Suprapubic skin (tissue), 4 donors: ENCODE results near the gene RHBDF1.

ENCODE experiments used
- EP300 ChIP-seq: sonication (generic); formaldehyde crosslinking; IDR thresholded peaks from one replicate; pipeline ENCODE4 v1.6.1; 2017; ENCODE audit warnings: antibody characterized with exemption
- POLR2AphosphoS5 ChIP-seq, 3 donors: sonication (generic); formaldehyde crosslinking; IDR thresholded peaks; one replicate each; pipeline ENCODE4 v1.6.1; 2017; ENCODE audit warnings: antibody characterized with exemption in 3 of 3

- no peak for TF ChIP-seq POLR2AphosphoS5 (IDR thresholded peaks at IDR 0.05)
- TF ChIP-seq EP300 = no peak
These were observed 27.0 kb downstream of the RHBDF1 start for GRCh38 chr16:45454-45853.
